GOT3 (cell line): ENCODE measurements around the gene MUC5AC.
"Not testable (repeated sequence)": the region's sequence is repeated elsewhere in the genome, so short reads cannot be mapped to it uniquely, and the experiment has no call there.

ENCODE experiments used
- DNase-seq: peaks from one replicate; lab custom pipeline; 2025; ENCODE audit warnings: mixed read lengths; lab: John Stamatoyannopoulos, UW

MUC5AC gene

DNA sequence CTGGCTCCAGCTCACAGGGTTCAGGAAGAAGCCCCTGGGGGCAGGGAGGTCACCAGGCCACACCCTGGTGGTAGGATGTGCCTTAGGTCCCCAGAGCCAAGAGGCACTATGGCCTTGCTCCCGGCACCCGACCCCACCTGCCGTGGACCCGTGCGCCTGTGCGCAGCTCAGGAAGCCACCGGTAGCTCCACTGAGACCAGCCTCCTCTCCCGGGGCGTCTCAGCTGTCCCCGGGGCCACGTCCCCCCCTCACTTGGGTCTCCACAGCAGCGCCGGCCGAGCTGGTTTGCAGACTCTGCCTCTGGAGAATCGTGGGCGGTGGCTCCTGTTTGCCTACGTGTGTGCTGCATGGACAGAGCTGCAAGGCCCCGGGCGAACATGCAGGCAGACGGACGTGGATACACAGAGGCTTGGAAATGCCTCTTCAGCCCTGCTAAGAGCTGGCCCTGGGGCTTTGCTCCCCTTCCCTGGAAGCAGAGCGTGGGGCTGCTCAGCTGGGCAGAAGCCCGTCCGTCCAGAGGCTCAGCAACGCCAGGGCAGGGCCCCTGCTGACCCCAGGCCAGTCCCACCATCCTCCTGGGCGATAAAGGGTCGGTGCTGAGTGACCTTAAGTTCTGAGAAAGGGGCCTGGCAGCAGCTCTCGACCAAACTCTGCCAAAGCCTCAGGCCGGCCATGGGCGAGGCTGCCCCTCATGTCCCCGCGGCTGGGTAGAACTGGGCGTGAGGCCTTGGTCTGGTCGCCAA, 49.8 kb downstream of the MUC5AC start:
- no peak for DNase-seq

DNA sequence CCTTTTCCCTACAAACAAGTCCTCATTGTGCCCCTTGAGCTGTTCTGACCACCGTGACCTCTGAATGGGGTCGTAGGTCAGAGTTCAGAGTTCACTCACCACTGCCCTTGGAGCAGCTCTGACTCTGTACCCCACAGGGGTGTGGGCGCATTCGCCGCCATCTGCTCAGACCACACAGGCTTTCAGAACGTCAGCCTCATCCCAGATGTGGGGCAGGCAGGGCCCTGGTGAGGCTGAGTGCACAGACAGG, 50.3 kb downstream of the MUC5AC start:
- no peak for DNase-seq

DNA sequence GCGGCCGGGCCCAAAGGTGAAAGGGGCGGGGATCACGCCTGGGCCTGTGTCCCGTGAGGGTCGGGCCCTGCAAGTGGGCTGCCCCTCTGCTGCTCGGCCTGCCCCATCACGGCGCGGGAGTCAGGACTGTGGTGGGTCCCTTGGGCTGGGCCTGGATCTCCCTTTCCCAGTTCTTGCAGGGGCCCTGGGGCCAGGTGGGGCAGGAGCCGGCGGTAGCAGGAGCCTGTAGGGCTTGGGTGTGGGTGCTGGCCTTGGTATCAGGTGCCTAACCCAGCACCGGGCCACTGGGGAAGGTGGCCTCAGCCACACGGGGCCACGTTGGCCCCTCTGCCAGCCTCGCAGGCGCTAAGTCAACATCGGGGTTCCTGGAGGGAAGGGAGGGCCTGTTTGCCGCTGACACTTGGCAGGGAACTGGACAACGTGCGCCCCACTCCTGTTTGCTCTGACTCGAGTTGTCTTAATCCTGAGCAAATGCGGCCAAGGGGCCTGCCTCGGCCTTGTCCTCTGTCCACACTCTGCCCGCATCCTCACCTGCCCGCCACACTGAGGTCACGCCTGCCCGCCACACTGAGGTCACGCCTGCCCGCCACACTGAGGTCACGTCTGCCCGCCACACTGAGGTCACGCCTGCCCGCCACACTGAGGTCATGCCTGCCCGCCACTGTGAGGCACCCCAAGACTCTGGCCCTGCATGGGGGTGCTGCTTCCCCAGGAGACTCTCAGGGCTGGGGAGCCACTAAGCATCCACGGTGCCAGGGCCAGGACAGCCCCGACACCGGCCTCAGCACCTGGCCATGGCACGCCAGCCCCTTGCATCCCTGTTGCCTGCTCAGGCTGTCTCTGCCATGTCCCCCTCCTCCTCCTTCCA, 50.9 kb downstream of the MUC5AC start:
- no peak for DNase-seq

DNA sequence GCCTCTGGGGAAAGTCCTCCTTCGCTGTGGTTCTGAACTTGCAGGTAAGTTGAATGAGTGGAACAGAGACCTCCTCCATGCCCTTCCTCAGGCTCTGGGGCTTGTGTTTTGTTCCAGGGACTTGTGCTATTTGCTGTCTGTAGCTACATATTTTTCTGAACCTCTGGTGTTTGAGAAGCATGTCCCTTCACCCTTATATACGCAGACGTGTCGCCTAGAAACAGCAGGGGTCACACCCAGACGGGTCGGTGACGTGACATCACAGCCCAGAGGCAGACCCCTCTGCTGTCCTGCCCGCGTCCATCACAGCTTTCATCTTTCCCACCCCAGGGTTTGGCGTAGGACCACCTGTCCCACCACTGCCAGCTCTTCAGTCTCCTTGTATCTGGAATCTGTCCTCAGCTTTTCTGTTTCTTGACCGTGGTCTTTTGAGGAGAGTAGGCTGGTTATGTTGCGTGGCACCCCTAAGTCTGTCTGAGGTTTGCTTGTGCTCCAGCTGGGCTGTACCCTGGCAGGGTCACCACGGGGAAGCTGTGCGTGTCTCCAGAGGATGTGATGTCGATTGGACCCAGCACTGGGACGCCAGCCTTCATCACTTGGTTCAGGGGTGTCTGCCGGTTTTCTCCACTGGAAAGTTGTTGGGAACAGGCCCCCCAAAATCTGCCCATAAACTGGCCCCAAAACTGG, 51.8 kb downstream of the MUC5AC start:
- DNase-seq, result no peak

DNA sequence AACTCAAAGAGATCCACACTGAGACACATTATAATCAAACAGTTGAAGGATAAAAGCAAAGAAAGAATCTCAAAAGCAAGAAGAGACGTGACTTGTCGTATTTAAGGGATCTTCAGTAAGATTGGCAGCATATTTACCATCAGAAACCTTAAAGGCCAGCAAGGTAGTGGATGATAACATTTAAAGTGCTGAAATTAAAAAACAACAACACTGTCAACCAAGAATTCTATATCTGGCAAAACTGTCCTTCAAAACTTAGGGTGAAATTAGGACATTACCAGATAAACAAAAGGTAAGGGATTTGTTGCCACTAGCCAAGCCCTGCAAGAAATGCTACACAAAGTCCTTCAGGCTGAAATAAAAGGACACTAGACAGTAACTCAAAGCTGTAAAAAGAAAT, 54.1 kb downstream of the MUC5AC start:
- no peak for DNase-seq

DNA sequence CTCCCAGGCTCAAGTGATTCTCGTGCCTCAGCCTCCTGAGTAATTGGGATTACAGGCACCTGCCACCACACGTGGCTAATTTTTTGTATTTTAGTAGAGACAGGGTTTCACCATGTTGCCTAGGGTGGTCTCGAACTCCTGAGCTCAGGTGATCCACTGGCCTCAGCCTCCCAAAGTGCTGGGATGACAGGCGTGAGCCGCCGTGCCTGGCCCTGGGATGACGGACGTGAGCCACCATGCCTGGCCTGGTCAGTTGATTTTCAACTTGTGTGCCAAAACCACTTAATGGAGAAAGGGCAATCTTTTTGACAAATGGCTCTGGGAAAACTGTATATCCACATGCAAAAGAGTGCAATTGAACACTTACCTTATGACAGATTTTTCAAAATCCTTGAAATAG, 58.1 kb downstream of the MUC5AC start:
- not testable (repeated sequence) for DNase-seq

DNA sequence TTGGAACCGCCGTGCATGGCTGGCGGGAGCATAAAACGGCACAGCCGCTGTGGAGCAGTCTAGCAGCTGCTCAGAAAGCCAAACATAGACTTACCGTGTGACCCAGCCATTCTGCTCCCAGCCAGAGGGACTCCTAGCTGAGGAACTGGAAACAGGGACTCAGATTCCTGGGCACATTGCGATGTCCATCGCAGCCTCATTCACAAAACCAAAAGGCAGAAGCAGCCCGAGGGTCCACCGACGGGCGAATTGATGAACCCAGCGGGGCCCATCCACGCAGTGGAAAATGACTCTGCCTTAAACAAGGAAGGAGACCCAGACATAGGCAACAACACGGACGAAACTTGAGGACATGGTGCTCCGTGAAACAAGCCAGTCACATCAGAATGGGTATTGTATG, 59.4 kb downstream of the MUC5AC start:
- no peak for DNase-seq

DNA sequence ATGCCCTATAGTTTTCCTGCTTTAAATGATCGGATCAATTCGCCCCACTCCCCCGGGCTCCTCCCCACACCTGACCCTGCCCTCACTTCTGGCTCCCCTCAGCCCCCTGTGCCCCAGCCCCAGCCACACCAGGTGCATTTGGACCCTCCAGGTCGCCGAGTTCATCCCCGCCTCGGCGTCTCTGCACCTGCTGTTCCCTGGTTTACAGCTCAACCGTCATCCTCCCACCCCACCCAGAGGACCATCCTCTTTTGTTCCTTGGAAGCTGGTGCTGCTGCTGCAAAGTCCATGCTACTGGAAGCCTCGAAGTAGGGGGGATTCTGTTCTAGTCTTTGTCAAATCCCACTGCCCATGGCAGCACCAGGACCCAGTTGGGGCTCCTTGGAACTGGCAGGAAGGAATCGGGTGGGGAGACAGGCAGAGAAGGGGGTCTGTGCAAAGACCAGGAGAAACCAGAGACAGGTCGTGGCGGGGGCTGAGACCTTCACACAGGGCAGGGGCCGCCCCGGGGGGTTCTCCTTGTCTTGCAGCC, 60.6 kb downstream of the MUC5AC start:
- no peak for DNase-seq

DNA sequence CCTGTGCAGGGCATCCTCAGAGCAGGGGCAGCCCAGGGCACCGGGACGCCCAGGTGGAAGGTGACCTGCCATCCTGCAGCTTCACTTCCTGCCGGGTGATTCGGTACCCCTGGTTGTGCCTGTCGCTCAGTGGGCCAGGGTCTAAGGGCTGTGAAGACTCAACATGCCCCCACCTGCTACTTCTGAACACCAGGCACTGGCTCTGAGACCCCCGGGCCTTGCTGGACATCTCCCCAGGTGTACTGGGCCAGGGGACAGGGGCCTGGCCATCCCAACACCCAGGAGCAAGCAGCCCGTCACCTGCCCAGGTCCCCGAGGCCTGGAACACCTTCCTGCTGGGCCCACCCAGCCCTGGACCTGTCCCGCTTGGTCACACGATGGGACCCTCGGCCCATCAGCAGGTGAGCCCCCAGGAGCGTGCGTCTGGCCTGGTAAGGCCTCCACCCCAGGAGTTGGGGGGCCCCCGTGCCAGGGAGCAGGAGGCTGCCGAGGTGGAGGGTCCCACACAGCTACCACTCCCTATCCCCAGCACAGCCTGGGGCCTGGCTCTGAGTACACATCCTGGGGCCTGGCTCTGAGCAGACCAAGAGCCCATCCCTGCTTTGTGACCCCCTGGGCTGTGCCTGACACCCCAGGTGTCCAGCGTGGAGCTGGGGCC, 61.2 kb downstream of the MUC5AC start:
- DNase-seq, result no peak

DNA sequence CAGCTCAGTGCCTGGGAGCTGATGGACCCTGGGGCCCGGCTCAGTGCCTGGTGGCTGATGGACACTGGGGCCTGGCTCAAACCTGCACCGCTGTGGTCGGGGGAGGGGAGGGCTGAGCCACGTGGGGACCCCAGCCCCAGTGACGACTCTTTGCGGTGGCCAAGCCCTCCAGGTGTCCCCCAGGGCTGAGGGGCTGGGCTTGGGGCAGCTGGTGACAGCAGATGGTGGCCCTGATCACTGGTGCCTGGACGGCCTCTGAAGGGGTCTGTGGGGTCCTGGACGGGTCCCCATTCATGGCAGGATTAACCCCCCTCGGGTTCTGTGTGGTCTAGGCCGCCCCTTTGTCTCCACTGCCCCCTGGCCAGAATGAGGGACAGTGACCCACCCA, 61.7 kb downstream of the MUC5AC start:
- no peak for DNase-seq

DNA sequence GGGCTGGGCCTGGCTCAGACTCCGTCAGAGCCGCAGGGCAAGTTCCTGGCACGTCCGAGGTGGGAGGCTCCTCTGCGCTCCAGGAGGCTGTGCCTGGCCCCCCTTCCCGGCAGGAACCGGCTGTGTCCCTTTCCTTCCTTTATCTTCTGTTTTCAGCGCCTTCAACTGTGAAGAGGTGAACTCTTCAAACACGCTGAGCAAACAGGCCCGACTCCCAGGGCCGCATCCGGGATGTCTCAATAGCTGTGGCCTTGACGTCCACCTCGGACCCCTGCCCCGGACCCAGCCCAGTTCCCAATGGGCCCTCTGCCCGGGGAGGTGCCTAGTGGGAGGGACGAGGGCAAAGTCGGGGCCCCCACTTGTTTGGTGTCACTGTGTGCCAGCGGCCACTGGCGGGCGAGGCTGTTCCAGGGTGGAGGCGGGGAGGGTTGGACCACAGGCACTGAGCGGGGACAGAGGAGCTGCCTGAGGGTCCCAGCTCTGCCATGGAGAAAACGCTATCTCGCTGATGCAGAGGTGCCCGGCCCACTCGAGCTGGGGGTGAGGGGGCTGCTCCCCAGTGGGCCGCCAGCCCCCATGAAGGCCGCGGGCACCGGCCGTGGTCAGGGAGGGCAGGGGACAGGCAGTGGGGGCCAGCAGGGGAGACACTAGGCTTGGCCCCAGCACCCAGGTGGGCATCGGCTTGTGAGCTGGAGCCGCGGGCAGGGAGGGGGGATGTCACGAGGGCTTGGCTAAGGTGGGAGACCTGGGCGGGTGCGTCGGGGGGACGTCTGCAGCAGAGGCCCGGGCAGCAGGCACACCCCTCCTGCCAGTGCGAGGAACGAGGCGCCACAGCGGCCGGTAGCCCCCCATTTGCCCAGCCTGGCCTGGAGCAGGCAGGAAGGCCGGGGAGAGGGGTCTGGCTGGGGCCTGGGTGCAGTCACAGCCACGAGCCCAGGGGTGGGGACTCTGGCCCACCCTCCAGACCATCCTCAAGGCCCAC, 62.4 kb downstream of the MUC5AC start:
- no peak for DNase-seq

DNA sequence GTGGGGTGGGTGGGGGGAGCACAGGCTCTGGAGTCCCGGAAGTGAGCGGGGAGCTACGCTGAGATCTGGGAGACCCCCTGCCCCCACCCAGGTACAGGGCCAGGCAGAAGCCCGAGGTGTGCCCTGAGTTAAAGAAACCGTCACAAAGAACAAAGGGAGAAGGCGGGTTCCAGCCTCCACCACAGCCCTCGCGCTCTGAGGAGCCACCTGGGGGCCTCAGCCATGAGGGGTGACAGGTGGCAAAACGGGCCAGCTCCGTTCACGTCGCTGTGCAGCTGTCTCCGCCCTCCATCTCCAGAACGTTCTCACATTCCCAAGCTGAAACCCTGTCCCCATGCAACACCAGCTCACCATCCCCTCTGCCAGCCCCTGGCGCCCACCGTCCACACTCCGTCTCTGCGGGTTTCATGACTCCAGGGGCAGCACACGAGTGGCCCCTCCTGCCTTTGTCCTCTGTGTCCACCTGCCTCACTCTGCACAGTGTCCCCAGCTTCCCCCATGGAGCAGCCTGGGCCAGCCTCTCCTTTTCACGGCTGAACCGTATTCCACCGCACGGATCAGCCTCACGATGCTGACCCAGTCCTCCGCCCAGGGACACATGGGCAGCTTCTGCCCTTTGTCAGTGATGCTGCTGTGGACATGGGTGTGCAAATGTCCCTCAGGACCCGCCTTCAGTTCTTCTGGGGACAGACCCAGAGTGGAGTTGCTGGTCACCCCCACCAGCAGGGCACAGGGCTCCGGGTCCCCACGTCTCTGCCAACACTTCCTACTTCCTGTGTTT, 63.4 kb downstream of the MUC5AC start:
- no peak for DNase-seq

DNA sequence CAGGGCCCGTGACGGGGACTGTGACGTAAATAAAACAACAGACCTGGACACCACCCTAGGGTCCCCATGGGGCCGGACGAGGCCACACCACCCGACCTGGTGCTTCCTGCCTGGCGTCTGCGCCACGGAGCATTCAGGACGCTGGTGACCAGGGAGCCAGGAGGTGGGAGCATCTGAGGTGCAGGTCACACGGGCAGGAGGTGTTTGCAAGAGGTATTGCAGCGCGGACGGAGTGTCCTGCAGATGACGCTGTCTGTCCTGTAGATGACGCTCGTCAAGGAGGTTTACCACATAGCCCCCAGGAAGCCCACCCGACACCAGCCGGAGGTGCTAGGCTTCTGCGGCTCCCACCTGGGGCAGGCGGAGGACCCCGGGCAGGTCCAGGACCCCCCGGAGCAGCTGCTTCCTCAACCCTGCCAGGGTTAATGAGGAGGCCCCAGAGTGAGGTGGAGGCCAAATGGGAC, 64.1 kb downstream of the MUC5AC start:
- no peak for DNase-seq

DNA sequence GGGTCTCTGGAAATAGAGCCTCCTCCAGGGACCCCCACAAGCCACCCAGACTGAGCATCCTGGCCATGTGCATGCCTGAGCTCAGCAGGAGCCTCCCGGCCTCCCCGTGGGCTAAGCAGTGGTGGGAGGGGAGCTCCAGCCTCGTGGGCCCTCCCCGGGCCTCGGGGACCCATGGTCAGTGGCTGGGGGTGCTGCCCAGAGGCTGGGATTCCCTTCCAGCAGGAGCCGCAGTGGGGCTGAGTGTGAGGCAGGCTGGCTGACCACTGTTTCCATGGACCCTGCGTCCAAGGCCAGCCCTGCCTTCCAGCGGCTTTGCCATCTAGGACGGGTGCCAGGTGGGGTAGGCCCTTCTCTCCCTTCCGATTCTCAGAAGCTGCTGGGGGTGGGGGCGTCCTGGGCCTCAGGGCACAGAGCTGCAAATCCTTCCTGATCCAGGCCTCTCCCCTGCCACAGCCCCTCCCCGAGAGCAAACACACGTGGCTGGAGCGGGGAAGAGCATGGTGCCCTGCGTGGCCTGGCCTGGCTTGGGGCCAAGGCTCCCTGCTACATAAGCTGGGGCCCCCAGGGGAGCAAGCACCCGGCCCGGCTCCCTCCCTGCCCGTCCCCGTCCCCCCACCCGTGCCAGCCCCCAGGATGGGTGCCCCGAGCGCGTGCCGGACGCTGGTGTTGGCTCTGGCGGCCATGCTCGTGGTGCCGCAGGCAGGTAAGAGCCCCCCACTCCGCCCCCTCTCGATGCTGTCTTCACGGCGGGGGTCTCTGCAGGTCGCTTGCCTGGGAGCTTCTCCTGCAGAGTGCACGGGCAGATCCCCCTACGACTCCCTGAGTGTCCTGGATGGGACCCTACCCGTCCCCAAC, 65.0 kb downstream of the MUC5AC start, which contains the start of gene MUC5B:
MUC5B (plus strand) TSS at position 576 of the 855 bp plus-strand sequence; CDS start at position 634, 58 bp downstream.
- DNase-seq, result no peak

DNA sequence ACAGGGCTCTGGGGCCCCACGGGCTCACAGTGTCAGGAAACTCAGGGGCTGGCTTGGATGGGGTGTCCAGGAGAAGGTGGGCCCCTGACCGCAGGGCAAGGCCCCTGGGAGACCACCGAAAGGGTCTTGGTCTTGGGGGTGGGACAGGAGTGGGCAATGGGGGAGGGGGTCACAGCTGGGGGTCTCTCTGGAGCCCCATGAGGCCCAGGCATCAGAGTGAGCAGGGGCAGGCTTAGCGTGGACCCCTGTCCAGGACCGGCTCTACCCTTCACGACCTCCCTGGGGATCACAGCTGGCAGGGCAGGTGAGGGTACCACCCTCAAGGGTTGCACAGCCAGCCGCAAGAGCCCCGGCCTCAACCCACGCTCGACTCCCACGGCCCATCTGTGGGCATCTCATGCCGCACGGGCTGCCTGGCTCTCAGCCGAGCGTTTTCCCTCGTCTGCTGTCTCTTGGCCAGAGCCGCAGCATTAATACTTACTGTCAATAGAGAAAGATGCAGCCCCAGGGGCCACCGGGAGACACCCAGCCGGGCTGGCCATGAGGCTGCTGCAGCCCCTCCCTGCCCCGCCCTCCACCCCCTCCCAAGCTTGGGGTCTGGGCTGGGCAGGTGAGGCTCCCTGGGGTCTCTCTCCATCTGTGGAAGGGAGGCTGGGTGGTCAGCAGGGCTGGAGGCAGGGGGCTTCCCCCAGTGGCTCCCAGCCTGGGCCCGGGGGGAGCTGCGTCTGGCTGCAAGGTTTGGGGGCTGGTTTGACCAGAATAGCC, 65.8 kb downstream of the MUC5AC start:
- no peak for DNase-seq

DNA sequence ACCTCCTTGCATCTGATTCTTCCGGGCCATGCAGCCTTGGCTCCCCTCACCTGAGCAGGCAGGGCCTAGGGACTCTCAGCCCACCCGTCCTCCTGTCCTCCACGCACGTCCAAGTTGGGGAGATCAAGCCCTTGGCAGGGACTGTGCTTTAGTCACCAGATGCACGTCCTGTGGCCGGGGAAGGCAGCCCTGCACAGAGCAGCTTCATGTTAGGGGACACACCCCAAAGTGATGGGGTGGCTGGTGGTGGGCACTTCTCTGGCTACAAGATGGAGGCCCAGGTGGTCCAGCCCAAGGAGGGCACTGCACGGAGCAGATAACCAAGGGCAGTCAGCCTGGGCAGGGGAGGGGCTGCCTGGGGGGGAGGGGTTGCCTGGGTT, 66.3 kb downstream of the MUC5AC start:
- DNase-seq, result no peak

DNA sequence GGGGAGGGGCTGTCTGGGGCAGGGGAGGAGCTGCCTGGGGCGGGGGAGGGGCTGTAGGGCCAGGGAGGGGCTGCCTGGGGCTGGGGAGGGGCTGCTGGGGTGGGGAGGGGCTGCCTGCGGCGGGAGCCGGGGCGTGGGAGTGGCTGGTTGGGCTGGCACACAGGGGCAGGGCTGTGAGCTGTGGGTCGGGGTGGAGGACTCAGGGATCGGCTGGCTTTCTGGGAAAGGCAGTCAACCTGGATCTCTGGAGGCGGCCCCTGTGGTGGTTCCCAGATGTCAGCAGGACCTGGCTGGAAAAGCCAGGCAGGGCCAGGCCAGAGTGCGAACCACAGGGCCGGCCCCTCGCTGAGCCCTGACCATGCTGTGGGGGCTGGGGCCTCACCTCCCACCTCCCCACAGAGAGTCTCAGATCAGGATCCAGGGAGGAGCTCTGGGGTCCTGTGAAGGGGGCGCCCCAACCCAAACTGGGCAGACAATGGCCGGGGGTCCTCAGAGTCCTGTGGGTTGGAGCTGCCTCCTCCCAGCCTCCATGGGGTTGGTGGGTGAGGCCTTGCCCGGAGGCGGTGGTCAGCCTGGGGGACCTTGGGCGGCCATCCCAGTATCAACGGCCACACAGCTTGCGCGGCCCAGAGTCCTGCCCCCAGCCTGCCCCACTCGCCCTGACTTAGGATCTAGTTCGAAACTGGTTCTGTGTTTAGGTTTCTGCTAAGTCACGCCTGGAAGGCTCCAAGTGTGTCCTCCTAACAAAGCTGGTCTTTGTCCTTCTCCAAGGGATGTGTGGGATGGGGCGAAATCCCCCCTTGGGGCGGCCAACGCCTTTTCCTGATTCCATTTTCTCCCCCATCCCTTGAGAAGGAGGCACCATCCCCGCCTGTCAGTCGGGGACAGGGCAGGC, 67.0 kb downstream of the MUC5AC start:
- DNase-seq, result no peak
